GM12878 (cell line): ENCODE measurements around the gene CHKA. TPM values are rescaled to one million over a fixed set of nuclear protein-coding genes. Genes with fewer than 3 reads are reported as not detected.

ENCODE experiments used
- ATAC-seq: fragments of 200-7000 bp; cut with Tn5 transposase; 3 replicates; pipeline ENCODE4 v1.9.1; 2020; ENCODE audit warnings: mild to moderate bottlenecking, moderate library complexity
- BruUV-seq: library from RNA; stranded (reverse); fragments of 400-500 nt; replicated peaks from 2 replicates; lab custom pipeline; 2021; lab: Mats Ljungman, UMichigan
- CTCF ChIA-PET: fragments of 300-600 bp; sonication (Branson Sonifier 250); formaldehyde crosslinking; extraction: SDS; loops from one replicate; lab custom pipeline; 2021; ENCODE audit warnings: inconsistent platforms; lab: Yijun Ruan, JAX
- POLR2A ChIA-PET: fragments of 350-600 bp; formaldehyde crosslinking; extraction: SDS; loops from one replicate; lab custom pipeline; 2021; ENCODE audit warnings: inconsistent platforms; lab: Charles Lee
- RAD21 ChIA-PET: fragments of 300-600 bp; sonication (Branson Sonifier 250); formaldehyde crosslinking; loops from one replicate; lab custom pipeline; 2023; ENCODE audit warnings: antibody characterized with exemption; ENCODE audit not compliant: unreplicated experiment; lab: Charles Lee
- SMC1A ChIA-PET: fragments of 300-600 bp; sonication (Branson Sonifier 250); formaldehyde crosslinking; loops from one replicate; lab custom pipeline; 2023; ENCODE audit not compliant: unreplicated experiment, uncharacterized antibody; lab: Charles Lee
- DNase-seq: peaks from one replicate; pipeline ENCODE4 v3.0.0-alpha.2; 2011; ENCODE audit warnings: low read depth, low spot score
- FAIRE-seq: peaks from 3 replicates; lab custom pipeline; 2011; peaks lifted over from hg19 to GRCh38; lab: Jason Lieb, UNC
- H2AFZ ChIP-seq: 2 replicates; pipeline ENCODE4 v1.6.0; 2011; ENCODE audit warnings: low read depth, low read length, control low read depth; ENCODE audit not compliant: control insufficient read depth
- H3K27ac ChIP-seq: 2 replicates; pipeline ENCODE4 v1.5.1; 2011; ENCODE audit warnings: control low read depth; ENCODE audit not compliant: control insufficient read depth, insufficient read depth
- H3K27me3 ChIP-seq, 2 experiments: replicated peaks in 1 of 2; 2 replicates each; pipeline versions ENCODE4 v1.6.0 to v1.6.1; 2011; ENCODE audit warnings: low read length in 1 of 2; ENCODE audit not compliant: control insufficient read depth in 2 of 2, insufficient read depth in 2 of 2
- H3K36me3 ChIP-seq, 2 experiments: 2 replicates each; pipeline ENCODE4 v1.5.1; 2011; ENCODE audit warnings: low read length in 1 of 2; ENCODE audit not compliant: control insufficient read depth in 2 of 2, insufficient read depth in 2 of 2
- H3K4me1 ChIP-seq: 2 replicates; pipeline ENCODE4 v1.6.1; 2011; ENCODE audit warnings: mild to moderate bottlenecking, low read length, moderate library complexity, mixed read lengths; ENCODE audit not compliant: control insufficient read depth, insufficient read depth
- H3K4me2 ChIP-seq: 2 replicates; pipeline ENCODE4 v1.6.0; 2011; ENCODE audit warnings: control low read depth; ENCODE audit not compliant: control insufficient read depth, insufficient read depth
- H3K4me3 ChIP-seq: fragments of 200-600 bp; sonication (generic); 2 replicates; pipeline ENCODE4 v1.5.1; 2016
- H3K79me2 ChIP-seq: 2 replicates; pipeline ENCODE4 v1.6.0; 2011; ENCODE audit warnings: low read length; ENCODE audit not compliant: control insufficient read depth, insufficient read depth
- H3K9ac ChIP-seq: 2 replicates; pipeline ENCODE4 v1.8.0; 2011; ENCODE audit warnings: low read length, control low read depth, mixed read lengths; ENCODE audit not compliant: control insufficient read depth, insufficient read depth
- H3K9me3 ChIP-seq: replicated peaks from 3 replicates; pipeline ENCODE4 v1.5.1; 2011; ENCODE audit warnings: mild to moderate bottlenecking, low read length; ENCODE audit not compliant: control insufficient read depth, insufficient read depth
- H4K20me1 ChIP-seq: 2 replicates; pipeline ENCODE4 v1.6.0; 2011; ENCODE audit not compliant: control insufficient read depth, insufficient read depth
- KAT2A ChIP-seq: conservative IDR thresholded peaks from 2 replicates; pipeline ENCODE4 v1.6.1; 2011; ENCODE audit warnings: low read depth, low read length; ENCODE audit not compliant: control insufficient read depth
- POLR2A ChIP-seq: IDR thresholded peaks from 2 replicates; pipeline ENCODE4 v1.6.1; 2011; ENCODE audit warnings: low read depth, mild to moderate bottlenecking, low read length
- POLR2AphosphoS5 ChIP-seq: IDR thresholded peaks from 2 replicates; pipeline ENCODE4 v1.6.1; 2011; ENCODE audit warnings: mild to moderate bottlenecking, low read length, inconsistent platforms
- WRNIP1 ChIP-seq: IDR thresholded peaks from 2 replicates; pipeline ENCODE4 v1.6.1; 2011; ENCODE audit warnings: low read depth, low read length, improper control_type of control experiment, borderline replicate concordance
- ZSCAN29 ChIP-seq: fragments of 450-650 bp; IDR thresholded peaks from 2 replicates; pipeline ENCODE4 v1.6.1; 2017; ENCODE audit warnings: mild to moderate bottlenecking, moderate library complexity
- WGBS: methylation state at CpG from one replicate; pipeline ENCODE4 v1.1.6; 2016; ENCODE audit warnings: low lambda C conversion rate; ENCODE audit not compliant: insufficient replicate concordance, insufficient coverage; ENCODE audit errors: missing lambda C conversion rate; 5-methylcytosine and 5-hydroxymethylcytosine counted together
- in situ Hi-C: fragments of 300-500 bp; cut with MboI; formaldehyde crosslinking; loops from 9 replicates; pipeline ENCODE4 v1.14.3; 2018; ENCODE audit warnings: mixed read lengths
- intact Hi-C: fragments of 100-400 bp; cut with micrococcal nuclease; formaldehyde crosslinking; loops from one replicate; pipeline ENCODE4 v1.14.2; 2022; ENCODE audit not compliant: unreplicated experiment
- polyA plus RNA-seq, 11 experiments: library from polyadenylated mRNA; depleted of rRNA in 4 of 11; unstranded in 6 of 11; stranded (reverse) in 5 of 11; fragments of >200 nt; fragmentation: Nextera tagmentation in 4 of 11; fragmentation: Illumina TruSeq in 1 of 11; extraction: Ambion mirVana in 4 of 11; extraction: Trizol in 1 of 11; gene quantifications; 1 replicate in 1 of 11; 2 replicates in 10 of 11; pipeline versions ENCODE4 v1.2.1 to v1.2.3, GENCODE V29; 2011 to 2016; ENCODE audit warnings: inconsistent platforms in 2 of 11, missing spikeins in 2 of 11, low read depth in 1 of 11
- total RNA-seq, 4 experiments: library from RNA; depleted of rRNA in 3 of 4; stranded (reverse); fragments of >200 nt in 3 of 4; fragmentation: Illumina TruSeq in 1 of 4; extraction: Trizol in 1 of 4; gene quantifications; 2 replicates each; pipeline versions ENCODE4 v1.2.1 to v1.2.3, GENCODE V29; 2013 to 2021
- TF ChIP-seq, protein P1 (sequence below): fragments of 450-650 bp; IDR thresholded peaks from 2 replicates; pipeline ENCODE4 v1.6.1; 2017; ENCODE audit warnings: mild to moderate bottlenecking

CHKA gene
- total and polyA plus RNA-seq, 10 of the 15 experiments (the other 5 are each of a cell fraction or from before 2014, with no cell fraction given): 5.2 to 29.2 (median 21.2) TPM

DNA sequence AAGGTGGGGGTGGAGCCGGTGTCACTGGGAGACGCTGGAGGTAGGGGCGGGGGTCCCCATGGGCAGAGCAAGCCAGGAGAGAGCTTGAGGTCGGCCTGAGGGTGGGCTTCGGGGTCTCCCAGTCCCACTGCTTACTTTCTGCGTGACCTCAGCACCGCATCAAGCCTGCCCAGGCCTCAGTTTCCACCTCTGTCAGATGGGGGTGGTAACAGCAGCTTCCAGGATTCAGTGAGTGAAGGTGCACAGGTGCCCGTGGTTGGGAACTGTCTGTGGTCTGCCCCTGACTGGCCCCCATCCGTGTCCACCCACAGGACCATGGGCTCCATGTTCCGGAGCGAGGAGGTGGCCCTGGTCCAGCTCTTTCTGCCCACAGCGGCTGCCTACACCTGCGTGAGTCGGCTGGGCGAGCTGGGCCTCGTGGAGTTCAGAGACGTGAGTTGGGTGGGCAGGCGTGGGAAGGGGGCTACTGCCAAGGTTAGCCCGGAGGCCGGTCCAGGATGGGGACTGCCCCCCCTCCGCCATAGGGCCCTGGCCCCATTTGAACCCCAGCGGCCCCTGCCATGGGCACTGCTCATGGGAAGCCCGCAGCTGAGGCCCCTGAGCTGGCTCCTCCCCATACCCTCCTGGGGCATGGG lies 80.1 kb downstream of the CHKA start:
- SMC1A ChIA-PET: interaction anchor here (0.8 to 3.0 kb wide), 4 partner anchors 37 to 163 kb away, joined by 3 to 19 read pairs (median 6); no protein-coding TSS in a partner anchor
- POLR2A ChIA-PET: interaction anchor here (0.6 to 3.4 kb wide), 9 partner anchors 11 to 233 kb away, joined by 3 to 21 read pairs (median 3); partner anchors contain the start of gene NDUFS8
- Histone ChIP-seq H3K4me1 (peaks cover 13% of the 10 kb centered on the region), H3K9me3 (no peaks in the 10 kb centered on the region), H3K4me2 (peak overlapping the region; percentile 84), H3K27ac (peak overlapping the region; percentile 91), H3K36me3 (peaks cover 8 to 24% of the 10 kb centered on the region in 2 experiments; a peak in 3 of 4 replicates), H4K20me1 (no peaks in the 10 kb centered on the region; the same call in 1 of the 2 replicates), H3K27me3 (no peaks in the 10 kb centered on the region), H3K9ac (peak overlapping the region; percentile 79), H2AFZ (no peak overlapping the region; the same call in 1 of the 2 replicates), H3K4me3 (peak overlapping the region; percentile 99), H3K79me2 (peaks cover 46% of the 10 kb centered on the region)
- CTCF ChIA-PET: interaction anchor here (0.6 to 1.6 kb wide), 4 partner anchors 10 to 49 kb away, joined by 3 read pairs; partner anchors contain the start of gene NDUFS8
- intact Hi-C loops: no loop called here
- RAD21 ChIA-PET: interaction anchor here (1.3 to 4.3 kb wide), 2 partner anchors 10 to 77 kb away, joined by 3 to 23 read pairs; no protein-coding TSS in a partner anchor
- 66% methylated on average over 23 of the region's 23 CpGs for WGBS
- in situ Hi-C loops: no loop called here
- no peak for DNase-seq
- TF ChIP-seq, protein P1, sequence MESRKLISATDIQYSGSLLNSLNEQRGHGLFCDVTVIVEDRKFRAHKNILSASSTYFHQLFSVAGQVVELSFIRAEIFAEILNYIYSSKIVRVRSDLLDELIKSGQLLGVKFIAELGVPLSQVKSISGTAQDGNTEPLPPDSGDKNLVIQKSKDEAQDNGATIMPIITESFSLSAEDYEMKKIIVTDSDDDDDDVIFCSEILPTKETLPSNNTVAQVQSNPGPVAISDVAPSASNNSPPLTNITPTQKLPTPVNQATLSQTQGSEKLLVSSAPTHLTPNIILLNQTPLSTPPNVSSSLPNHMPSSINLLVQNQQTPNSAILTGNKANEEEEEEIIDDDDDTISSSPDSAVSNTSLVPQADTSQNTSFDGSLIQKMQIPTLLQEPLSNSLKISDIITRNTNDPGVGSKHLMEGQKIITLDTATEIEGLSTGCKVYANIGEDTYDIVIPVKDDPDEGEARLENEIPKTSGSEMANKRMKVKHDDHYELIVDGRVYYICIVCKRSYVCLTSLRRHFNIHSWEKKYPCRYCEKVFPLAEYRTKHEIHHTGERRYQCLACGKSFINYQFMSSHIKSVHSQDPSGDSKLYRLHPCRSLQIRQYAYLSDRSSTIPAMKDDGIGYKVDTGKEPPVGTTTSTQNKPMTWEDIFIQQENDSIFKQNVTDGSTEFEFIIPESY: no peak
- TF ChIP-seq WRNIP1 (no peak), POLR2AphosphoS5 (no peak), KAT2A (no peak), POLR2A (no peak), ZSCAN29 (no peak)
- no peak for FAIRE-seq
- BruUV-seq: no TSS peak
- no peak for ATAC-seq
